Astrocyte of the spinal cord (primary cell): Measurements from ENCODE around the gene TIMM44.
A peak's percentile ranks its signal among the peaks of the same experiment; 100 is the strongest.
"Not testable (repeated sequence)": the region's sequence is repeated elsewhere in the genome, so short reads cannot be mapped to it uniquely, and the experiment has no call there.

ENCODE experiments used
- DNase-seq: peaks from one replicate; pipeline ENCODE4 v3.0.0; 2011; ENCODE audit warnings: low read depth, low spot score
- H3K4me3 ChIP-seq: 2 replicates; pipeline ENCODE4 v1.5.1; 2011; ENCODE audit warnings: low read depth, mild to moderate bottlenecking, low read length, moderate library complexity
- CTCF ChIP-seq: IDR thresholded peaks from 2 replicates; pipeline ENCODE4 v1.5.1; 2012; ENCODE audit warnings: low read depth, mild to moderate bottlenecking, low read length, inconsistent platforms
- in situ Hi-C: cut with HindIII; loops from 2 replicates; pipeline ENCODE4 v1.10.0; 2017; ENCODE audit warnings: low sequenced_read_pairs

Gene TIMM44

GRCh38 chr19:7932276-7932929 is 11.1 kb downstream of the TIMM44 start:
- in situ Hi-C loops: no loop called here
- no peak for TF ChIP-seq CTCF
- no peak overlapping the region for H3K4me3 ChIP-seq
- DNase-seq: no peak

- no peak for TF ChIP-seq CTCF
- DNase-seq: no peak
- in situ Hi-C loops: no loop called here
- no peak overlapping the region for H3K4me3 ChIP-seq
Measured at GRCh38 chr19:7931221-7932061, 12.0 kb downstream of the TIMM44 start.

GRCh38 chr19:7930765-7931164 is 12.7 kb downstream of the TIMM44 start:
- no peak for TF ChIP-seq CTCF
- no peak overlapping the region for H3K4me3 ChIP-seq
- in situ Hi-C loops: no loop called here
- no peak for DNase-seq

GRCh38 chr19:7930030-7930429 is 13.4 kb downstream of the TIMM44 start:
- H3K4me3 ChIP-seq, DNase-seq, in situ Hi-C loops: not testable (repeated sequence)

GRCh38 chr19:7928741-7929701 is 14.4 kb downstream of the TIMM44 start:
- TF ChIP-seq CTCF: peak; percentile 49
- peak; percentile 79 for DNase-seq
- no peak overlapping the region for H3K4me3 ChIP-seq
- in situ Hi-C loops: no loop called here

GRCh38 chr19:7928334-7928706 is 15.1 kb downstream of the TIMM44 start:
- TF ChIP-seq CTCF: no peak
- H3K4me3 ChIP-seq: no peak overlapping the region
- no peak for DNase-seq
- in situ Hi-C loops: no loop called here
